ENCODE data around the gene GLT1D1. TPM values are rescaled to one million over a fixed set of nuclear protein-coding genes. Genes with fewer than 3 reads are reported as not detected.

Gene GLT1D1
- total RNA-seq, 1 donor from 2014 or later, result 5.4 TPM

GRCh38 chr12:128909653-128910052 is 56.4 kb downstream of the GLT1D1 start:
- no peak overlapping the region for H3K27ac ChIP-seq
- Mint-ChIP-seq H3K9me3 (no peaks in the 10 kb centered on the region), H3K4me3 (no peak overlapping the region), H3K4me1 (peaks cover 5% of the 10 kb centered on the region), H3K27me3 (ENCODE audit: insufficient read depth, low read depth) (peaks cover 4% of the 10 kb centered on the region), H3K36me3 (no peaks in the 10 kb centered on the region), H3K27ac (no peak overlapping the region)
- no peaks in the 10 kb centered on the region for H3K27me3 ChIP-seq
- no peak overlapping the region for H3K4me2 ChIP-seq
- no peak overlapping the region for H2AFZ ChIP-seq (replicated peaks)
- no peaks in the 10 kb centered on the region for H3K79me2 ChIP-seq (ENCODE audit: low read depth)
- no peaks in the 10 kb centered on the region for H3K36me3 ChIP-seq
- no peak overlapping the region for H3K4me3 ChIP-seq
- no peaks in the 10 kb centered on the region for H3F3A ChIP-seq (ENCODE audit: low read depth)
- no peaks in the 10 kb centered on the region for H3K4me1 ChIP-seq
- no peak overlapping the region for H3K9ac ChIP-seq
- H4K20me1 ChIP-seq (ENCODE audit: low read depth), result no peaks in the 10 kb centered on the region
- no peak for DNase-seq (ENCODE audit: low spot score)
- TF ChIP-seq EZH2 (IDR thresholded peaks at IDR 0.05) (no peak), CTCF (IDR thresholded peaks at IDR 0.05) (no peak)
- H3K9me3 ChIP-seq (ENCODE audit: low read depth), result no peaks in the 10 kb centered on the region

GRCh38 chr12:128910629-128911028 is 57.4 kb downstream of the GLT1D1 start:
- peaks cover 5% of the 10 kb centered on the region for H3K4me1 Mint-ChIP-seq
- no peaks in the 10 kb centered on the region for H3K27me3 ChIP-seq
- no peaks in the 10 kb centered on the region for H3K9me3 Mint-ChIP-seq
- H3K36me3 Mint-ChIP-seq, result no peaks in the 10 kb centered on the region
- no peak overlapping the region for H3K4me2 ChIP-seq
- no peak overlapping the region for H3K9ac ChIP-seq
- H3K4me3 Mint-ChIP-seq, result no peak overlapping the region
- H3K4me1 ChIP-seq, result no peaks in the 10 kb centered on the region
- no peak overlapping the region for H2AFZ ChIP-seq (replicated peaks)
- DNase-seq (ENCODE audit: low spot score), result no peak
- TF ChIP-seq EZH2 (IDR thresholded peaks at IDR 0.05), result no peak
- no peak for TF ChIP-seq CTCF (IDR thresholded peaks at IDR 0.05)
- no peak for TF ChIP-seq EZH2phosphoT487 (IDR thresholded peaks at IDR 0.05)
- no peaks in the 10 kb centered on the region for H4K20me1 ChIP-seq (ENCODE audit: low read depth)
- no peaks in the 10 kb centered on the region for H3K36me3 ChIP-seq
- no peak overlapping the region for H3K27ac Mint-ChIP-seq
- peaks cover 4% of the 10 kb centered on the region for H3K27me3 Mint-ChIP-seq (ENCODE audit: insufficient read depth, low read depth)
- H3K79me2 ChIP-seq (ENCODE audit: low read depth), result no peaks in the 10 kb centered on the region
- H3K4me3 ChIP-seq, result no peak overlapping the region
- no peaks in the 10 kb centered on the region for H3F3A ChIP-seq (ENCODE audit: low read depth)
- H3K9me3 ChIP-seq (ENCODE audit: low read depth), result no peaks in the 10 kb centered on the region
- H3K27ac ChIP-seq, result no peak overlapping the region

GRCh38 chr12:128911861-128912260 is 58.6 kb downstream of the GLT1D1 start:
- no peak overlapping the region for H3K4me3 ChIP-seq
- no peaks in the 10 kb centered on the region for H3F3A ChIP-seq (ENCODE audit: low read depth)
- H4K20me1 ChIP-seq (ENCODE audit: low read depth), result no peaks in the 10 kb centered on the region
- no peak overlapping the region for H3K4me3 Mint-ChIP-seq
- no peaks in the 10 kb centered on the region for H3K36me3 ChIP-seq
- TF ChIP-seq EZH2phosphoT487 (IDR thresholded peaks at IDR 0.05) (no peak), CTCF (IDR thresholded peaks at IDR 0.05) (no peak), EZH2 (IDR thresholded peaks at IDR 0.05) (no peak)
- no peak overlapping the region for H3K27ac ChIP-seq
- DNase-seq (ENCODE audit: low spot score), result no peak
- no peaks in the 10 kb centered on the region for H3K9me3 Mint-ChIP-seq
- peaks cover 4% of the 10 kb centered on the region for H3K27me3 Mint-ChIP-seq (ENCODE audit: insufficient read depth, low read depth)
- H3K9ac ChIP-seq, result no peak overlapping the region
- H3K9me3 ChIP-seq (ENCODE audit: low read depth), result no peaks in the 10 kb centered on the region
- H3K4me2 ChIP-seq, result no peak overlapping the region
- H3K79me2 ChIP-seq (ENCODE audit: low read depth), result no peaks in the 10 kb centered on the region
- peaks cover 5% of the 10 kb centered on the region for H3K4me1 Mint-ChIP-seq
- no peaks in the 10 kb centered on the region for H3K4me1 ChIP-seq
- no peaks in the 10 kb centered on the region for H3K27me3 ChIP-seq
- H2AFZ ChIP-seq (replicated peaks), result no peak overlapping the region
- H3K36me3 Mint-ChIP-seq, result no peaks in the 10 kb centered on the region
- H3K27ac Mint-ChIP-seq, result no peak overlapping the region
